ENCODE data around the gene MRM3.
A peak's percentile ranks its signal among the peaks of the same experiment; 100 is the strongest.
"Not testable (repeated sequence)": the region's sequence is repeated elsewhere in the genome, so short reads cannot be mapped to it uniquely, and the experiment has no call there.

Gene MRM3

GRCh38 chr17:788551-788950 is 6.4 kb downstream of the MRM3 start:
- H3K9ac ChIP-seq (ENCODE audit: low read length), result no peak overlapping the region
- H3K4me2 ChIP-seq (ENCODE audit: low read length), result no peak overlapping the region
- H2BK120ac ChIP-seq (ENCODE audit: low read depth, low read length), result no peak overlapping the region
- H3K36me3 ChIP-seq (ENCODE audit: control insufficient read depth, insufficient read depth, low read length), result peaks cover 4% of the 10 kb centered on the region
- no peak overlapping the region for H2BK15ac ChIP-seq (replicated peaks; ENCODE audit: low read depth)
- H3K56ac ChIP-seq (ENCODE audit: low read length), result no peak overlapping the region
- H3K79me2 ChIP-seq (ENCODE audit: control insufficient read depth, insufficient read depth, low read length), result peaks cover 7% of the 10 kb centered on the region
- no peak overlapping the region for H2AK5ac ChIP-seq (ENCODE audit: low read length)
- no peaks in the 10 kb centered on the region for H3K27me3 ChIP-seq (ENCODE audit: insufficient read depth, low read length, poor library complexity)
- H4K5ac ChIP-seq (ENCODE audit: low read length), result no peak overlapping the region
- H3K4me3 ChIP-seq (ENCODE audit: low read length), result no peak overlapping the region
- no peak overlapping the region for H3K23ac ChIP-seq (ENCODE audit: low read length)
- no peak overlapping the region for H3K4ac ChIP-seq (ENCODE audit: low read depth, low read length)
- H3K79me1 ChIP-seq (ENCODE audit: low read length), result peaks cover 8% of the 10 kb centered on the region
- WGBS (ENCODE audit: extremely low coverage, insufficient coverage, low lambda C conversion rate), result no CpG with 5 or more reads among the region's 4 CpGs
- no peak overlapping the region for H4K8ac ChIP-seq (ENCODE audit: low read depth, low read length)
- H3K18ac ChIP-seq (ENCODE audit: low read length), result no peak overlapping the region
- H3K27ac ChIP-seq (ENCODE audit: low read depth, low read length), result no peak overlapping the region
- H3K4me1 ChIP-seq (ENCODE audit: control insufficient read depth, low read depth, low read length), result peaks cover 2% of the 10 kb centered on the region
- H2BK5ac ChIP-seq (ENCODE audit: low read length), result no peak overlapping the region
- DNase-seq, result no peak

DNA sequence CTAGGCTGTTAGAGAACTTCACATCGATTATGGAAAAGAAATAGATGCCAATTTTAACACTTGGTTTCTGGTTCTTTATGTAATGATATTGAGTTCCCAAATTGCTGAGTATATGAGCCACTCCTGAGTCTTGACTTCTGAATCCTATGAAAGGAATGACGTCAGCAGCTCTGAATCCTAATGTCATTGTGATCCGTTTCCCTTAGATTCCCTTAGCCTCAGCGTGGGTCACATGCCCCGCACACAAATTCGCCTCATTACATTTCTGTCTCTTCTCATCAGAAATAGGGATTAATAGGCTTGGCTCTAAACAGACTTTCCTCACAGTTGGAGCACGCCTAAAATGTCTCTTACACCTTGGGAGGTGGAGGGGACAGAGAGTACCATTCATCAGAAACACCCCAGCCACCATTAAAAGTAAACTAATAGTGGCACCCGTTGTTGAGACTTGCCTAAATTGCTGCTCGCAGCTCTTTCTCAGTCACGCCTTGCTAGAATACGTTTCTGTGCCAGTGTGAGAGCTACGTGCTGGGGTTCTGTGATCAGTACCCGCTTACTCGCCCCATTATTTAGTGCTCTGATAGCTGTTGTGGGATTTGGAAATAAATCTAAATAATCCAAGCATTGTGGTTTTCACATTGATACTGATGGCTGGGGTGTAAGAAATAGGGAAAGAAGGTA is 7.1 kb downstream of the MRM3 start:
- H3K4ac ChIP-seq (ENCODE audit: low read depth, low read length), result no peak overlapping the region
- no peak overlapping the region for H2AK5ac ChIP-seq (ENCODE audit: low read length)
- no peak overlapping the region for H3K56ac ChIP-seq (ENCODE audit: low read length)
- H3K27me3 ChIP-seq (ENCODE audit: insufficient read depth, low read length, poor library complexity), result no peaks in the 10 kb centered on the region
- no peak overlapping the region for H3K4me2 ChIP-seq (ENCODE audit: low read length)
- H3K36me3 ChIP-seq (ENCODE audit: control insufficient read depth, insufficient read depth, low read length), result peaks cover 4% of the 10 kb centered on the region
- no peak overlapping the region for H2BK5ac ChIP-seq (ENCODE audit: low read length)
- no peak overlapping the region for H3K23ac ChIP-seq (ENCODE audit: low read length)
- no peak overlapping the region for H4K5ac ChIP-seq (ENCODE audit: low read length)
- no peak overlapping the region for H4K8ac ChIP-seq (ENCODE audit: low read depth, low read length)
- no peak overlapping the region for H2BK120ac ChIP-seq (ENCODE audit: low read depth, low read length)
- H3K27ac ChIP-seq (ENCODE audit: low read depth, low read length), result no peak overlapping the region
- H3K9ac ChIP-seq (ENCODE audit: low read length), result no peak overlapping the region
- H3K79me1 ChIP-seq (ENCODE audit: low read length), result peaks cover 8% of the 10 kb centered on the region
- no peak overlapping the region for H3K4me3 ChIP-seq (ENCODE audit: low read length)
- peaks cover under 1% of the 10 kb centered on the region for H3K79me2 ChIP-seq (ENCODE audit: control insufficient read depth, insufficient read depth, low read length)
- H2BK15ac ChIP-seq (replicated peaks; ENCODE audit: low read depth), result no peak overlapping the region
- peaks cover 2% of the 10 kb centered on the region for H3K4me1 ChIP-seq (ENCODE audit: control insufficient read depth, low read depth, low read length)
- WGBS (ENCODE audit: extremely low coverage, insufficient coverage, low lambda C conversion rate), result no CpG with 5 or more reads among the region's 14 CpGs
- DNase-seq, result no peak
- H3K18ac ChIP-seq (ENCODE audit: low read length), result no peak overlapping the region

GRCh38 chr17:789931-790873 is 8.0 kb downstream of the MRM3 start:
- not testable (repeated sequence) for H3K27ac ChIP-seq (ENCODE audit: low read depth, low read length); H3K79me1 ChIP-seq (ENCODE audit: low read length); H3K56ac ChIP-seq (ENCODE audit: low read length); H3K4me3 ChIP-seq (ENCODE audit: low read length); H3K4ac ChIP-seq (ENCODE audit: low read depth, low read length); H4K5ac ChIP-seq (ENCODE audit: low read length); H3K18ac ChIP-seq (ENCODE audit: low read length); H3K4me2 ChIP-seq (ENCODE audit: low read length); H3K36me3 ChIP-seq (ENCODE audit: control insufficient read depth, insufficient read depth, low read length); H3K27me3 ChIP-seq (ENCODE audit: insufficient read depth, low read length, poor library complexity); H3K23ac ChIP-seq (ENCODE audit: low read length); H2BK5ac ChIP-seq (ENCODE audit: low read length); H4K8ac ChIP-seq (ENCODE audit: low read depth, low read length); H2AK5ac ChIP-seq (ENCODE audit: low read length); H2BK120ac ChIP-seq (ENCODE audit: low read depth, low read length); H3K79me2 ChIP-seq (ENCODE audit: control insufficient read depth, insufficient read depth, low read length); H3K4me1 ChIP-seq (ENCODE audit: control insufficient read depth, low read depth, low read length); H3K9ac ChIP-seq (ENCODE audit: low read length); H2BK15ac ChIP-seq (replicated peaks; ENCODE audit: low read depth)
- no CpG with 5 or more reads among the region's 38 CpGs for WGBS (ENCODE audit: extremely low coverage, insufficient coverage, low lambda C conversion rate)
- DNase-seq, result peak; percentile 91

- H3K9ac ChIP-seq (ENCODE audit: low read length), result peak overlapping the region; percentile 42
- no CpG with 5 or more reads among the region's 12 CpGs for WGBS (ENCODE audit: extremely low coverage, insufficient coverage, low lambda C conversion rate)
These were observed 8.7 kb downstream of the MRM3 start for GRCh38 chr17:790874-791247.

DNA sequence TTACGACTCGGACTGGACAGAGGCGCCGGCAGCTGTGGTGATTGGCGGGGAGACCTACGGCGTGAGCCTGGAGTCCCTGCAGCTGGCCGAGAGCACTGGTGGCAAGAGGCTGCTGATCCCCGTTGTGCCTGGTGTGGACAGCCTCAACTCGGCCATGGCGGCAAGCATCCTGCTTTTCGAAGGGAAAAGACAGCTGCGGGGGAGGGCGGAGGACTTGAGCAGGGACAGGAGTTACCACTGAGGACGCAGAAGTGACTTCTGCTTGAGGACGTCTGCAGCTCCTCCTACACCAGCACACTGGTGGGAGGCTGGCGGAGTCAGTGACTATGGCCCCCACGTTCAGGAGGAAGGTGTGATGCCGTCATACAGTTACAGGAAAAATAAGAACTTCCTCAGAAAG is 9.7 kb downstream of the MRM3 start:
- no peak overlapping the region for H2BK120ac ChIP-seq (ENCODE audit: low read depth, low read length)
- no peak overlapping the region for H2BK15ac ChIP-seq (replicated peaks; ENCODE audit: low read depth)
- H3K56ac ChIP-seq (ENCODE audit: low read length), result no peak overlapping the region
- H3K27me3 ChIP-seq (ENCODE audit: insufficient read depth, low read length, poor library complexity), result no peaks in the 10 kb centered on the region
- peaks cover 6% of the 10 kb centered on the region for H3K79me1 ChIP-seq (ENCODE audit: low read length)
- DNase-seq, result no peak
- no peak overlapping the region for H3K18ac ChIP-seq (ENCODE audit: low read length)
- H2AK5ac ChIP-seq (ENCODE audit: low read length), result no peak overlapping the region
- H4K8ac ChIP-seq (ENCODE audit: low read depth, low read length), result no peak overlapping the region
- H3K27ac ChIP-seq (ENCODE audit: low read depth, low read length), result no peak overlapping the region
- H4K5ac ChIP-seq (ENCODE audit: low read length), result no peak overlapping the region
- no peak overlapping the region for H3K4ac ChIP-seq (ENCODE audit: low read depth, low read length)
- no peaks in the 10 kb centered on the region for H3K79me2 ChIP-seq (ENCODE audit: control insufficient read depth, insufficient read depth, low read length)
- no peak overlapping the region for H3K9ac ChIP-seq (ENCODE audit: low read length)
- WGBS (ENCODE audit: extremely low coverage, insufficient coverage, low lambda C conversion rate), result no CpG with 5 or more reads among the region's 19 CpGs
- peaks cover 5% of the 10 kb centered on the region for H3K4me1 ChIP-seq (ENCODE audit: control insufficient read depth, low read depth, low read length)
- H2BK5ac ChIP-seq (ENCODE audit: low read length), result no peak overlapping the region
- H3K4me3 ChIP-seq (ENCODE audit: low read length), result no peak overlapping the region
- no peak overlapping the region for H3K4me2 ChIP-seq (ENCODE audit: low read length)
- peaks cover 10% of the 10 kb centered on the region for H3K36me3 ChIP-seq (ENCODE audit: control insufficient read depth, insufficient read depth, low read length)
- H3K23ac ChIP-seq (ENCODE audit: low read length), result no peak overlapping the region

More at GRCh38 chr17:790874-791247, 8.7 kb downstream of the MRM3 start:
- H3K56ac ChIP-seq (ENCODE audit: low read length), result peak overlapping the region; percentile 34
- not testable (repeated sequence) for H3K4ac ChIP-seq (ENCODE audit: low read depth, low read length); H2AK5ac ChIP-seq (ENCODE audit: low read length); H2BK15ac ChIP-seq (replicated peaks; ENCODE audit: low read depth); H2BK5ac ChIP-seq (ENCODE audit: low read length); H4K5ac ChIP-seq (ENCODE audit: low read length); H2BK120ac ChIP-seq (ENCODE audit: low read depth, low read length); H4K8ac ChIP-seq (ENCODE audit: low read depth, low read length); H3K79me2 ChIP-seq (ENCODE audit: control insufficient read depth, insufficient read depth, low read length); H3K4me3 ChIP-seq (ENCODE audit: low read length); H3K27me3 ChIP-seq (ENCODE audit: insufficient read depth, low read length, poor library complexity); H3K18ac ChIP-seq (ENCODE audit: low read length); H3K4me1 ChIP-seq (ENCODE audit: control insufficient read depth, low read depth, low read length); H3K23ac ChIP-seq (ENCODE audit: low read length); H3K4me2 ChIP-seq (ENCODE audit: low read length); H3K36me3 ChIP-seq (ENCODE audit: control insufficient read depth, insufficient read depth, low read length); H3K79me1 ChIP-seq (ENCODE audit: low read length); H3K27ac ChIP-seq (ENCODE audit: low read depth, low read length)
- peak; percentile 79 for DNase-seq
